HG03575 (cell line): Measurements from ENCODE around the gene FGF23.

ENCODE experiments used
- ATAC-seq: cut with Tn5 transposase; IDR thresholded peaks from one replicate; pipeline ENCODE4 v1.9.1; 2021; ENCODE audit not compliant: unreplicated experiment, insufficient number of reproducible peaks, low FRiP score; ENCODE audit errors: extremely low read depth

FGF23 gene

GRCh38 chr12:4388032-4388431 is 8.5 kb upstream of the FGF23 start:
- no peak for ATAC-seq

GRCh38 chr12:4387607-4388006 is 8.1 kb upstream of the FGF23 start:
- ATAC-seq: no peak

- ATAC-seq: no peak
Observed at GRCh38 chr12:4386801-4387200, 7.3 kb upstream of the FGF23 start.

- no peak for ATAC-seq
Observed at GRCh38 chr12:4383304-4383865, 3.9 kb upstream of the FGF23 start.

GRCh38 chr12:4380332-4380731 is 820 bp upstream of the FGF23 start:
- no peak for ATAC-seq

GRCh38 chr12:4378772-4379171 is 740 bp downstream of the FGF23 start:
- ATAC-seq: no peak

- no peak for ATAC-seq
Observed at GRCh38 chr12:4375449-4375848, 4.1 kb downstream of the FGF23 start.

GRCh38 chr12:4372653-4373052 is 6.9 kb downstream of the FGF23 start:
- ATAC-seq: no peak

GRCh38 chr12:4370265-4370664 is 9.2 kb downstream of the FGF23 start:
- no peak for ATAC-seq

GRCh38 chr12:4369548-4369947 is 10.0 kb downstream of the FGF23 start:
- ATAC-seq: no peak

GRCh38 chr12:4366090-4366489 is 13.4 kb downstream of the FGF23 start:
- no peak for ATAC-seq

GRCh38 chr12:4356041-4356327 is 23.5 kb downstream of the FGF23 start:
- no peak for ATAC-seq

- ATAC-seq: no peak
Observed at GRCh38 chr12:4355156-4356040, 24.1 kb downstream of the FGF23 start.

- ATAC-seq: no peak
Observed at GRCh38 chr12:4353785-4354208, 25.7 kb downstream of the FGF23 start.

GRCh38 chr12:4346931-4347330 is 32.6 kb downstream of the FGF23 start:
- no peak for ATAC-seq

- no peak for ATAC-seq
Observed at GRCh38 chr12:4331842-4332241, 47.7 kb downstream of the FGF23 start.

GRCh38 chr12:4331221-4331620 is 48.3 kb downstream of the FGF23 start:
- no peak for ATAC-seq

- no peak for ATAC-seq
Observed at GRCh38 chr12:4330203-4330602, 49.3 kb downstream of the FGF23 start.

GRCh38 chr12:4327293-4327692 is 52.2 kb downstream of the FGF23 start:
- no peak for ATAC-seq

GRCh38 chr12:4325966-4326365 is 53.5 kb downstream of the FGF23 start:
- ATAC-seq: no peak

GRCh38 chr12:4324366-4324765 is 55.1 kb downstream of the FGF23 start:
- ATAC-seq: no peak
